NCI-H526 (cell line): Measurements from ENCODE around the gene TMEM50B.
"Not testable (repeated sequence)": the region's sequence is repeated elsewhere in the genome, so short reads cannot be mapped to it uniquely, and the experiment has no call there.

Experiments
- DNase-seq, 2 experiments: peaks; one replicate each; lab custom pipeline; 2025; lab: John Stamatoyannopoulos, UW

Gene TMEM50B

DNA sequence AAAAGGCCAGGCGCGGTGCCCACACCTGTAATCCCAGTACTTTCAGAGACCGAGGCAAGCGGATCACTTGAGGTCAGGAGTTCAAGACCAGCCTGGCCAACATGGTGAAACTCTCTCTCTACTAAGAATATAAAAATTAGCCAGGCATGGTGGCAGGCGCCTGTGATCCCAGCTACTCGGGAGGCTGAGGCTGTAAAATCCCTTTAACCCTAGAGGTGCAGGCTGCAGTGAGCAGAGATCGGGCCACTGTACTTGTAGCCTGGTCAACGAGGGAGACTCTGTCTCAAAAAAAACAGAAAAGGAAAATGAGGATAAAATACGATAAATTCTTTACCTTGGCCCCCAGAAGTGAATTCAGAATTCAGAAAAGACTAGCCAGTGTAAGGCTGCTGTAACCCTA lies 1.6 kb downstream of the TMEM50B start:
- DNase-seq: no peak

DNA sequence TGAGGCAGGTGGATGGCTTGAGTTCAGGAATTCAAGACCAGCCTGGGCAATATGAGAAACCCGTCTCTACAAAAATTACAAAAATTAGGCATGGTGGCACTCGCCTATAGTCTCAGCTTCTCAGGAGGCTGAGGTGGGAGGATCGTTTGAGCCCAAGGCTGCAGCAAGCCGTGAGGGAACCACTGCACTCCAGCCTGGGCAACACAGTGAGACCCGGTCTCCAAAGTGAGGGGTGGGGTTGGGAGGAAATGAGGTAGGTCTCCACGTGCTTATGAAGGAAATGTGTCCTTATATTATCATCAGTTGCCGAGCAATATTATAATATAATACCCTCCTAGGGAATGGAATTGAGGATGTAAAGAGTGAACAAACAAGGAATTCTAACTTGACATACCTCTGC lies 2.7 kb downstream of the TMEM50B start:
- no peak for DNase-seq

DNA sequence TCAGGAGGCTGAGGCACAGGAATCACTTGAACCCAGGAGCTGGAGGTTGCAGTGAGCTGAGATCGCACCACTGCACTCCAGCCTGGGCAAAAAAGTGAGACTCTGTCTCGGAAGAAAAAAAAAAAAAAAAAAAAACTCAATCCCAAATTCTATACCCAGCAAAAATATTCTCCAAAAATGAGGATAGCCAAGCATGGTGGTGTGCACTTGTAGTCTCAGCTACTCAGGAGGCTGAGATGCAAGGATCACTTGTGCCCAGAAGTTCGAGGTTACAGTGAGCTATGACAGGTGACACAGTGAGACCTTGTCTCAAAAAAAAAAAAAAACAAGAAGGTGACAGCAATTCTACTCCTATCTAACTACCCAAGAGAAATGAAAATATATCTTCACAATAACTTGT lies 6.4 kb downstream of the TMEM50B start:
- no peak for DNase-seq

DNA sequence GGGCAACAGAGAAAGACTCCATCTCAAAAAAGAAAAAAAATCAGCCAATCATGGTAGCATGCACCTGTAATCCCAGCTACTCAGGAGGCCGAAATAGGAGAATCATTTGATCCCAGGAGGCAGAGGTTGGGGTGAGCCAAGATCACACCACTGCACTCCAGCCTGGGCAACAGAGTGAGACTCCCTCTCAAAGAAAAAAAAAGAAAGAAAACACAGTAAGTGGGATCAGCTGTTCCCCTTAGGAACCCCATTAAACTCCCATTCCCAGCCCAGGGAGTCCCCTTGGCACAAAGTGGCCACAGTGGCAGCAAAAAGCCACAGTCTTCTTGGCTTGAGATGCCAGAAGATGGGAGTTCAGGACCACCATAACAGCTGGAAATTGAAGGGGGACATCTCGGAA lies 9.1 kb downstream of the TMEM50B start:
- DNase-seq: no peak

DNA sequence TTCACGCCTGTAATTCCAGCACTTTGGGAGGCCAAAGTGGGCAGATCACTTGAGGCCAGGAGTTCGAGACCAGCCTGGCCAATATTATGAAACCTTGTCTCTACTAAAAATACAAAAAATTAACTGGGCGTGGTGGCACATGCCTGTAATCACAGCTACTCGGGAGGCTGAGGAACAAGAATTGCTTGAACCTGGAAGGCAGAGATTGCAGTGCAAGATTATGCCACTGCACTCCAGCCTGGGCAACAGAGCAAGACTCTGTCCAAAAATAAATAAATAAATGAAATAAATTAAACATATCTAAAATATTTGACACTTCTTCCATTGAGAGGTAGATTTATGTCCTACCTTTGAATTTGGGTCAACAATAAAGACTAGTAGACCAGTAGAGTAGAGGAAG lies 10.6 kb downstream of the TMEM50B start:
- not testable (repeated sequence) for DNase-seq

DNA sequence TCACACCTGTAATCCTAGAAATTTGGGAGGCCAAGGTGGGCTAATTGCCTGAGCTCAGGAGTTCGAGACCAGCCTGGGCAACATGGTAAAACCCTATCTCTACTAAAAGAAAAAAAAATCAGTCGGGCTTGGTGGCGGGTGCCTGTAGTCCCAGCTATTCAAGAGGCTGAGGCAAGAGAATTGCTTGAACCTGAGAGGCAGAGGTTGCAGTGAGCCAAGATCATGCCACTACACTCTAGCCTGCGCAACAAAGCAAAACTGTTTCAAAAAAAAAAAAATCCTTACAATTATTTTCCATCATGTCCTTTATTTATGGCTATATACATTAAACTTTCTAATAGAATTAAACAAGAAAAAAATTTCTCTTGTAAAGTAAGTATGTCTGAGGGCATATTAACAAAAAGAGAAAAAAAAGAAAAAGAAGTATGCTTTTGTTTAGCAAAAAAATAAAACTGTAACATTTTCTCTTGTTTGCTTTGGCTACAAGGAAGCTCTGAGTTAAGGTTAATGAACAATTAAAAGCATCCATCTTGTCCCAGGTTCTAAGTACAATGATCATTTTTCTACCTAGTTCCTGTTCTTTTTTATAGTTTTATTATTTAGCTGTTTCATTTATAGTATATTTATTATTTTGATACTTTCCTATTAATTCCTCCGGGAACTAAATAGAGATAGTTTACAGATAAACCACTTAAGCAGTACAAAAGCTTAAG lies 18.1 kb downstream of the TMEM50B start:
- no peak for DNase-seq

DNA sequence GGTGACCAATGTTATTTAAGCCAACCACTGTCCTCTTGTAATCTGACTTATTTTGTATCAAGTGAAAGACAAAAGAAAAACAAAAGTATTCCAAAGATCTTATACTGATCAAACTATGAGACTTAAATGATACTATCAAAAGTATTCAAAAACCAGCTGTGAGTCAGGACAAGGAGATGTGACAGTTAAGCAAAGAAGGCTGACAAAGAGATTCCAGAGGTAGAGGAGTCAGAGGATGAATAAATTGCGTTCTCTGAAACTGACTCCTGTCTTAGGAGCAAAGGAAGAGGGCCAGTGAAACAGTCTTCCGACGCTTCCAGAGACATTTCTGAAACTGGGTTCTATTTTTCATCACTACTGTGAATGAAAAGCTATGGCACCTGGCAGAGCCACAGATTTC lies 20.9 kb downstream of the TMEM50B start:
- DNase-seq: no peak

DNA sequence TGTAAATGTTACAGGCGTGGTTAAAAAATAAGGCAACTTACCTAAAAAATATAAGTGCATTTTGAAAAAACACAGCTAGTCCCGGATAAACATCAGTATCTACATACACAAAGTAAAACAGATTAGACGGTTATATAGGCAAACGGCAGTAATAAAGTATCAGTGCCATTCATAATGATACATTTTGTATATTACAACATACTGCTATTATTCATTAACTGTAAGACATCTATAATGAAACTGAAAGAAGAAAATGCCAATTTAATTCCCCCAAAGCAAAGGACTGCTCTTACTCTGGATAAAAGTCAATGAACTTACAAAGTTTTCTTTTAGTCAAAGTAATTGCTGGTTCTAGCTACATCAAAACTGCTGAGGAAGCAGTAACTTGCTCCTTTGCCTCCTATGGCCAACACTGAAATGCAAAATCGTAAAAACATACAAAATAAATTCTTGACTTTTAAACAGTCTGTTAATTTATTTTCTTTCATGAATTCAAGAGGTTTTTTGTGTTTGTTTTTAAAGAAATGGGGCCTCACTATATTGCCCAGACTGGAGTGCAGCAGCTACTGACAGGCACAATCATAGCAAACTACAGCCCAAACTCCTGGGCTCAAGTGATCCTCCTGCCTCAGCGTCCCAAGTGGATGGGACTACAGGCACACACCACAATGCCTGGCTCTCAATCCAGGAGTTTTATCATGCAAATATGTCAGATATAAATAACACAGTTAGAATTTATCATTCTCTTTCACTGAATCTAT lies 23.9 kb downstream of the TMEM50B start:
- no peak for DNase-seq

DNA sequence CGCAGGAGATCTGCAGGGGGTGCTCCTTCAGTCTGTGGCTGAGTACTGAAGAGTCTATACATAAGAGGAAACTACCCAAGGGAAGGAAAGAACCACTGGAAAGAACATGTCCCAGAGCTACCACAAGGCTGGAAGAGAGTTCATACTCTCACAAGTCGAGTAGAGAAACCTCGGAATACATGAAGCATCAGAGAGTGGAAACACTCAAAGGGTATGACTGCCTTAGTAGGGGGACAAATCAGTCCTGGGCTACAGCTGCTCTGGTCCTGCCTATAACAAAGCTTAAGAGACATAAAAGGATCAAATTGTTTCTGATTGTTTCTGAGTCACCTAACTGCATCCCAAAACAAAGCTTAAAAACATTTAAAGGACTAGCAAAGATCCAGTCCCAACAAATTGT lies 27.4 kb downstream of the TMEM50B start:
- no peak for DNase-seq

DNA sequence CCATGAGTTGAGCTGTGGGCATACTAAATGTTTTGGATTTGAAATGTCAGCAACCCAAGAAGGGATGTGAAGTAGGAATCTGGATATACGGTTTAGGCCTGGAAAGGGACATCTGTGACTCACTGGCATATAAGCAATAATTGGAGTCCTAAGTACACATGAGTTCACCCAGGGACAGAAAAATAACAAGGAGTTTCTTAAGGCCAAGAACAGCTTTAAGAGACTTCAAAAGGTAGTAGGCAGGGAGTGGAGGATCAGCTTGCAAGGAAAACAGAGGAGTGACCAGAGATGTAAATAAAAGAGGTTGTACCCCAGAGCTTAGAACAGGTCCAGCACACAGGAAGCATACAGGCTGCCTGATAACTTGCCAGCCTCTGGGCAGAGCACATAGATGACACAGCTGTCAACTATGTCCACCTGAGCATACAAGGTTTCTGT lies 28.1 kb downstream of the TMEM50B start:
- DNase-seq: no peak

DNA sequence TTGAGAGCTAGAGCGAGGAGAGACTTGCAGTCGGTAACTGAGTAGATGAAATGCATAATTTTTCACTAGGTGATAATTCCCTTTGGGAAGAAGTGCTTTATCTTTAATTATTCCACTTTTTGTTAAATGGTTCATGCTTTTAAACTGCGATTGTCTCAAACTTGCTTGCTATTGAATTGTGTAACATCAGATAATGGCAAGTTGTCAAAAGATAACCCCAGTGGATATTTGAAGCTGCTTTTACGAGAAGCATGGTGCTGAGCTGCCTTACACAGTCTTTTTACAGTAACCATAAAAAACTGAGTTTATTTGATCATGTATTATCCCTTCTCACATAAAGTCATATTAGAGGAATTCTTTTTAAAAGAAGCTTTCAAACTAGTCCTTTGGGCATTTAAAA lies 30.2 kb downstream of the TMEM50B start:
- no peak for DNase-seq

DNA sequence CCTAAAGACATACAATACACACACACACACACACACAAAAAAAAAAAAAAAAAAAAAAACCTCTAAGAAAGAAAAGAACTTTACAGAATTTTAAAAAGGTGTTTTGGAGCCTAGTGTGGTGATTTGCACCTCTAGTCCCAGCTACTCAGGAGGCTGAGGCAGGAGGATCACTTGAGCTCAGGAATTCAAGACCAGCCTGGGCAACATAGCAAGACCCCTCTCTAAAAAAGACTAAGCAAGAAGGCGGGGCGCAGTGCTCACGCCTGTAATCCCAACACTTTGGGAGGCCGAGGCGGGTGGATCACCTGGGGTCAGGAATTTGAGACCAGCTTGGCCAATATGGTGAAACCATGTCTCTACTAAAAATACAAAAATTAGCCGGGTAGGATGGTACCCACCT lies 33.2 kb downstream of the TMEM50B start:
- not testable (repeated sequence) for DNase-seq

DNA sequence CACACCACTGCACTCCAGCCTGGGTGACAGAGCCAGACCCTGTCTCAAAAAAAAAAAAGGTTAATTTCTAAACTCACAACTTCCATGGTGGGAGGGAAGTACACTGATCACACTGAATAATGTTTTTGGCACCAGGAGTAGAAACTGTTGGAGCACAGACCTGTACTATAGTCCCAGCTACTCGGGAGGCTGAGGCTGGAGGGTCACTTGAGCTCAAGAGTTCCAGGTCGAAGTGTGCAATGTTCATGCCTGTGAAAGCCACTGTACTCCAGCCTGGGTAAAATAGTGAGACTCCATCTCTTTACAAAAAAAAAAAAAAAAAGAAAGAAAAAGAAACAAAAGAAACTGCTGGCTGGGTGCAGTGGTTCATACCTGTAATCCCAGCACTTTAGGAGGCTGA lies 35.3 kb downstream of the TMEM50B start:
- no peak for DNase-seq

DNA sequence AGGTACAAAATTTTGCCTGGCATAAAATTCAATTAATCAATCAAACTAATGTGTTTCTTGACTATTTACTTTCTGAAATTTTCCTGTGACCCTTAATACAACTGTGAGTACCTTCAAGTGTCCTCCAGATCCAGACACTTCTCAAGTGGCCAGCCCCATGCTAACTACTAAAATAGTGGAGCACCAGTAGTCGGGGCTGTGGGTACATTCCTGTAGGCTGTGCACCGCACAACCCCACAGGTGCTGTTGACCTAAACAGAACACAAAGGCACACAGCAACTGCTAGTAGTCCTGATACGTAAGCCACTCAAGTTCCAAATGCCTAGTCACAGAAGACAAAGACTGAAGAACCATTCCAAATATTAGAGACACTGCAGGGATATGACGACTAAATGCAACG lies 36.6 kb downstream of the TMEM50B start:
- no peak for DNase-seq

DNA sequence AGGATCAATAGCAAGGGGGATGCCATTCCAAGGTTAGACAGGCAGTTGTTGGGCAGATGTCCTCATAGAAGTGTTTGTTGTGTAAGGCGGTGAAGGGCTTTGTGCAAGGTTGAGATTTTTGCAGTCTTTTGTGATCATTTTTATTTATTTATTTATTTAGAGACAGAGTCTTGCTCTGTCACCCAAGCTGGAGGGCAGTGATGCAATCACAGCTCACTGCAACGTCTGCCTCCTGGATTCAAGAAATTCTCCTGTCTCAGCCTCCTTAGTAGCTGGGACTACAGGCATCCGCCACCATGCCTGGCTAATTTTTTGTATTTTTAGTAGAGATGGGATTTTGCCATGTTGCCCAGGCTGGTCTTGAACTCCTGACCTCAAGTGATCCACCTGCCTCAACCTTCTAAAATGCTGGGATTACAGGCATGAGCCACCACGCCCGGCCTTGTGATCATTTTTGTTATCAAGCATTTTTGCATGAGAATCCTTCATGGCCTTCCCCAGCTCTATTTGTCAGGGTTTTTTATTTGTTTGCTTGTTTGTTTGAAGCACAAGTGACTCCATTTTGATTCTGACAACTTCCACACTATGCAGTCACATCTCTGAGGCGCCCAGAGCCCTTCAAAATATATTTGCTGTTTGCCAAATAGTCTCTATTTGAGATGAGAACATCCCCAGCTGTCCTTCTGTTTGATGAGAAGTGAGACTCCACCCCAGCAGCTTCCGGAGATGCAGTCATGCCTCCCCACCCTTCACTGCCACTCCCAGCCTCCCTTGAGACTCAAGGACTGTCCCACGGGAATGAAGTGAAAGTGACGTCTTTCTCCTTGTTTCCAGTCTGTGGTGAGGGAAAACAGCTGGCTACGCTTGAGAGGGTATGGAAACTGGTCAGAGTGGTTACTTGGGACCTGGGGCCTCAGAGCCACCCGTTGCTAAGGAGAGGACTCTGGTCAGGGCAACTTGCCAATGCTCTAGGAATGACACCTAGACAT lies 38.0 kb downstream of the TMEM50B start:
- DNase-seq: peak; percentile 80 to 82

DNA sequence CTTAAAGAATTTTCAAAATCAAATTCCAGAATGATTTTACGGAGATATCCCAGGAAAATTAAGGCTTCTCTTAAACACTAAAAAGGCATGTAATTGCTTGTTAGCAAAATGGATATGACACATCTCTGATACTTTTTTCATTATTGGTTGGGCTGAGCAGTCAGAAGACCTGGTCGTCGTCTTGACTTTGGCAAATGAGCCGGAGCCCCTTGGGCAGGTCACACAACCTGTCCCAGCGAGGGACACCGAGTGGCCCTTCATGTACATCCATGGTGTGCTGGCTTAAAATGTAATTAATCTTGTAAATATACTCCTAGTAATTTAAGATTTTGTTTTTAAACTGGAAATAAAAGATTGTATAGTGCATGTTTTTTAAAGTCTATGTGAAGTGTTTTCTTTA lies 42.6 kb downstream of the TMEM50B start:
- DNase-seq: no peak

DNA sequence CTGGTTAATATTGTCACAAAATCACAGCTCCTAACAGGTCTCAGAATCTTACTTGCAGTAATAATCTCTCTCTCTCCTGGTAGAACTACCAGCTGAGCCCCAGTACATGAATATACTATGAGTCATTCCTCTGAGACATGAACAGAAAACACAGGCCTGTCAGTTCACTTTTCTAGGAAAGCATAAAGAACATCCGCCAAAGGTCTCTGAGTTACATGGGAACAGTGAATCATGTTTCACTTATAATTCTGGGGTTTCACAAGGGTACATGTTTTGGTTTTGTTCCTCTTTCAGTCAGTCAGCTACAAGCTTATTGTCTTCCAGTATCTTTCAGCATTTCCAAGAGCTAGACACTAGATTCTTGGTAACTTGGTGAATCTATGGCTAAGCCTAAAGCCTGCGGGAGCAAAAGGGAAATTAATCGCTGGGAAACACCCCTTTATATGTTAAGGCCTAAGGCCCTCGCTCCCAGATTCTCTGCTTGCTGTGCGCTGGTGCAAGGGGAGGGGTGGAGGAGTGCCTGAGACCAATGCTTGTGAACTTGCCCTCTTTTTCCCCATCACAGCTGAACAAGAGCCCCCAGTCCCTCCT lies 44.9 kb downstream of the TMEM50B start:
- no peak for DNase-seq

DNA sequence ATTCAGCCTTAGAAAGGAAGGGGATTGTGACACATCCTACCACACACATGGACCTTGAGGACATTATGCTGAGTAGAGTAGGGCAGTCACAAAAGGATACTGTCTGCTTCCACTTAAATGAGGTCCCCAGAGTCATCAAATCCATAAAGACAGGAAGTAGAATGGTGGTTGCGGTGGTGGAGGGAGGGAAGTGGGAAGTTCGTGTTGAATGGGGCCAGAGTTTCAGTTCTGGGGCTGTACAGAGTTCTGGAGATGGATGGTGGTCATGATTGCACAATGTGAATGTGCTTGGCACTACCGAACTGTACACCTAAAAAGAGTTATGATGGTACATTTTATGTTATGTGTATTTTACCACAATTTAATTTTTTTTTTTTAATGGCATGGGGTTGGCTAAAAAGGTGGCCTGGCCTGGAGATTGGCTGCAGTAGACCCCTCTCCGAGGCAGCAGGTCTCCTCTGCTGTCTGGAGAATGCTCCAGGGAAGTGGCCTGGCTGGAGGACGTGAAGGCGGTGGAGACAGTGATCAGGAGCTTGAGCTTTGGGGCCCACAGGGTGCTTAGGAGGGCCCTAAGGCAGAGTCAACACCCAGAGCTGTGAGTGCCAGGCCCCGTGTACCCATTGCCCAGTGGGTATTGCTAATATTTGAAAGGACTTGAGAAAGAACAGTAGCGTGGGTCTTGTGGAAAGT lies 46.2 kb downstream of the TMEM50B start:
- DNase-seq: no peak

DNA sequence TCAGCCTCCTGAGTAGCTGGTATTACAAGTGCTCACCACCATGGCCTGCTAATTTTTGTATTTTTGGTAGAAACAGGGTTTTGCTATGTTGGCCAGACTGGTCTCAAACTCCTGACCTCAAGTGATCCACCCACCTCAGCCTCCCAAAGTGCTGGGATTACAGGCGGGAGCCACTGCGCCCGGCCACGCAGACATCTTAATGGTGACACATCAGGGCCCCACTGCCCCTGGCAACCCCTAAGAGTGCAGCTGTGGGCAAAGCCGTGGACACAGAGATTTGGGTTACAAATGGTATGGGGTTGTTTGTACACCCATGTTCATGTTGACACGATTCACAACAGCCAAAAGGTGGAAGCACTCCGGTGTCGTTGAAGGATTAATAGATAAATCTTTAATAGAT lies 46.8 kb downstream of the TMEM50B start:
- DNase-seq: no peak

DNA sequence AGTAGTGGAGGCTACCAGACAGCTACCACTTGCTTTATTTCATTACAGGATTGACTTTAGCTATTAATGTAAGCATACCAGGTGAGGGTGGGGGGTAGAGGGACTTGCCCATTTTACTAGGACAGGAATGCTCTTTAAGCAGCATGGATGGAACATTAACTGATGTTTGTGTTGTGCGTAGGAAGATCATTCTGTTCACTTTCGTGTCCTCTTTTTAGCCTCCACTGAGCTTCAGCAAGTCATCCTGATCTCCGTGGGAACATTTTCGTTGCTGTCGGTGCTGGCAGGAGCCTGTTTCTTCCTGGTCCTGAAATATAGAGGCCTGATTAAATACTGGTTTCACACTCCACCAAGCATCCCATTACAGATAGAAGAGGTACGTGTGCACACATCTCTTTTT lies 47.3 kb downstream of the TMEM50B start:
- no peak for DNase-seq

DNA sequence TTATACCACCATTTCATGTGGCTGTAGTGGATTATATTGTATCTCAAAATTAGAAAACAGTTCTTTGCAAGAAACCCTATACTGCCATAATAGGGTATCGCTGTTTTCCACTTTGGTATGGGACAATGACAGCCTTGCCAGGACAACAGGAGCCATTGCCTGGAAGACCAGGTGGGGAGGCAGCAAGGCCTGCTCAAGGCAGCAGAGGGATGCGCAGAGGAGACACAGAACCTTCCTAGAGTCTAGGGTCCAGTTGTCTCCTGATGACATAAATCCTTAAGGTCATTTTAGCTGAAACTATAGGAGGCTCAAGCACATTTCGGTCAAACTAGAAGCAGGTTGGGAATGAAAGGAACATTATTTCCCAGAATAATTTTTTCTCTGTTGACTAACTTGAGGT lies 48.9 kb downstream of the TMEM50B start:
- DNase-seq: no peak

DNA sequence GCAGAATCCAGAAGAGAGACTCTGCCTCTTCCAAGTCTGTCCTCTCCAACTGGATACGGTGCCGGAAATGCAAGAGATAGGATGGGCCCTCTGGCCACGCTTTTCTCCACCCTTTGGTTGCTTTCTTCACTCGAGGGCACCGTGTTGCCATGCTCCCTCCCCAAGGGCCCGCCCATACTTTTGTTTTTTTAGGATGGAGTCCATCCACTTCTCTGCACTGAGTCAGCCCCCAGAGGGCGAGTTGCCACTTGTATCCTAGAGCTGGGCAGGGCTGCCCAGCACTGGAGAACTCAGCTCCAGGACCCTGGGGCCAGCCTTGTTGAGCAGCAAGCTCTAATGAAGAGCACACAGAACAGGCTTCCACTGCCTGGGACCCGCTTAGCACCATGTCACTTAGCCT lies 51.1 kb downstream of the TMEM50B start:
- DNase-seq: no peak
